HepG2 (cell line): ENCODE measurements around the gene KRT76. TPM values are rescaled to one million over a fixed set of nuclear protein-coding genes. Genes with fewer than 3 reads are reported as not detected.

Source experiments
- ATAC-seq: fragments of 200-7000 bp; cut with Tn5 transposase; 3 replicates; pipeline ENCODE4 v1.9.1; 2020; ENCODE audit warnings: mild to moderate bottlenecking, moderate library complexity
- BruUV-seq: library from RNA; stranded (reverse); fragments of 400-500 nt; replicated peaks from 2 replicates; lab custom pipeline; 2021; lab: Mats Ljungman, UMichigan
- CTCF ChIA-PET: fragments of 300-600 bp; formaldehyde crosslinking; extraction: SDS; loops from one replicate; lab custom pipeline; 2021; ENCODE audit warnings: low total read pairs, inconsistent platforms, low intra/inter-chr PET ratio; lab: Yijun Ruan, JAX
- POLR2A ChIA-PET: fragments of 350-600 bp; sonication (Branson Sonifier 250); formaldehyde crosslinking; loops from one replicate; lab custom pipeline; 2020; ENCODE audit warnings: antibody characterized with exemption, inconsistent platforms; lab: Yijun Ruan, JAX
- DNase-seq: peaks from one replicate; pipeline ENCODE4 v3.0.0-alpha.2; 2015; ENCODE audit warnings: low spot score
- FAIRE-seq: peaks from 3 replicates; lab custom pipeline; 2011; peaks lifted over from hg19 to GRCh38; lab: Jason Lieb, UNC
- H2AFZ ChIP-seq: one replicate; pipeline ENCODE4 v1.6.1; 2011; ENCODE audit warnings: low read length, inconsistent platforms
- H3K27ac ChIP-seq: fragments of 300-600 bp; 3 replicates; pipeline ENCODE4 v1.8.0; 2011; ENCODE audit warnings: mixed run types, mild to moderate bottlenecking, mixed read lengths, low read length, inconsistent platforms; ENCODE audit not compliant: insufficient read depth; ENCODE audit errors: extremely low read length
- H3K27me3 ChIP-seq, 2 experiments: fragments of 200-600 bp in 1 of 2; 2 replicates in 1 of 2; 3 replicates in 1 of 2; pipeline versions ENCODE4 v1.6.0 to v1.8.0; 2011; ENCODE audit warnings: low read length in 2 of 2, mild to moderate bottlenecking in 2 of 2, moderate library complexity in 2 of 2, inconsistent platforms in 1 of 2; ENCODE audit not compliant: insufficient read depth in 2 of 2, control insufficient read depth in 1 of 2
- H3K36me3 ChIP-seq, 2 experiments: fragments of 200-600 bp in 1 of 2; replicated peaks in 1 of 2; 2 replicates in 1 of 2; 3 replicates in 1 of 2; pipeline versions ENCODE4 v1.5.1 to v1.8.0; 2011; ENCODE audit warnings: low read length in 2 of 2, inconsistent platforms in 1 of 2; ENCODE audit not compliant: insufficient read depth in 2 of 2, control insufficient read depth in 1 of 2
- H3K4me1 ChIP-seq: 2 replicates; pipeline ENCODE4 v1.5.1; 2012; ENCODE audit warnings: low read length, inconsistent platforms; ENCODE audit not compliant: insufficient read depth
- H3K4me2 ChIP-seq: 2 replicates; pipeline ENCODE4 v1.6.0; 2011; ENCODE audit warnings: low read depth, low read length, inconsistent platforms
- H3K4me3 ChIP-seq, 3 experiments: fragments of 200-600 bp in 1 of 3; sonication (generic), shearing (Covaris generic) in 1 of 3; replicated peaks in 1 of 3; 2 replicates each; pipeline ENCODE4 v1.5.1; 2011 to 2016; ENCODE audit warnings: low read length in 3 of 3, inconsistent platforms in 2 of 3, low read depth in 2 of 3, mild to moderate bottlenecking in 2 of 3, control low read depth in 1 of 3, mixed read lengths in 1 of 3; ENCODE audit not compliant: insufficient read depth in 1 of 3
- H3K79me2 ChIP-seq: one replicate; pipeline ENCODE4 v1.6.1; 2011; ENCODE audit warnings: low read length, inconsistent platforms; ENCODE audit not compliant: insufficient read depth
- H3K9ac ChIP-seq: 2 replicates; pipeline ENCODE4 v1.6.0; 2011; ENCODE audit warnings: mild to moderate bottlenecking, low read depth, low read length, inconsistent platforms; ENCODE audit not compliant: insufficient read depth
- H3K9me3 ChIP-seq: 2 replicates; pipeline ENCODE4 v1.5.1; 2012; ENCODE audit warnings: mild to moderate bottlenecking, low read length
- H4K20me1 ChIP-seq: 2 replicates; pipeline ENCODE4 v1.6.0; 2011; ENCODE audit warnings: inconsistent platforms, mild to moderate bottlenecking, low read length, moderate library complexity; ENCODE audit not compliant: insufficient read depth
- BCL3 ChIP-seq: sonication (generic); formaldehyde crosslinking; IDR thresholded peaks from 2 replicates; pipeline ENCODE4 v1.5.1; 2020; ENCODE audit warnings: mild to moderate bottlenecking, missing genetic modification reagents, moderate library complexity
- MAFK ChIP-seq, 2 experiments: IDR thresholded peaks in 1 of 2; conservative IDR thresholded peaks in 1 of 2; 2 replicates each; pipeline ENCODE4 v1.6.1; 2011; ENCODE audit warnings: improper control_type of control experiment in 2 of 2, low read length in 2 of 2
- MXD3 ChIP-seq: IDR thresholded peaks from 2 replicates; pipeline ENCODE4 v1.6.1; 2016; ENCODE audit warnings: mild to moderate bottlenecking, missing biosample characterization, missing genetic modification reagents
- NFE2 ChIP-seq: sonication (generic); formaldehyde crosslinking; IDR thresholded peaks from 2 replicates; pipeline ENCODE4 v1.4.0; 2020; ENCODE audit warnings: missing genetic modification reagents
- RBFOX2 ChIP-seq: fragments of 200-400 bp; formaldehyde crosslinking; IDR thresholded peaks from 2 replicates; pipeline ENCODE4 v1.6.1; 2017; ENCODE audit warnings: low read depth, mild to moderate bottlenecking, low read length
- SSRP1 ChIP-seq: IDR thresholded peaks from 2 replicates; pipeline ENCODE4 v1.6.1; 2016; ENCODE audit warnings: control low read depth
- ZBTB10 ChIP-seq: sonication (generic); formaldehyde crosslinking; IDR thresholded peaks from 2 replicates; pipeline ENCODE4 v1.4.0; 2020; ENCODE audit warnings: missing genetic modification reagents, borderline replicate concordance
- ZNF230 ChIP-seq: sonication (generic); formaldehyde crosslinking; IDR thresholded peaks from 2 replicates; pipeline ENCODE4 v1.4.0; 2020; ENCODE audit warnings: mild to moderate bottlenecking, missing genetic modification reagents
- ZNF251 ChIP-seq: sonication (generic); formaldehyde crosslinking; IDR thresholded peaks from 2 replicates; pipeline ENCODE4 v1.9.0; 2021; ENCODE audit warnings: mild to moderate bottlenecking, missing genetic modification reagents
- ZNF329 ChIP-seq: sonication (generic); formaldehyde crosslinking; IDR thresholded peaks from 2 replicates; pipeline ENCODE4 v1.9.0; 2021; ENCODE audit warnings: low read depth, mild to moderate bottlenecking, missing genetic modification reagents
- ZNF546 ChIP-seq: sonication (generic); formaldehyde crosslinking; conservative IDR thresholded peaks from 2 replicates; pipeline ENCODE4 v1.8.1; 2023; ENCODE audit warnings: mild to moderate bottlenecking, missing genetic modification reagents
- ZNF773 ChIP-seq: sonication (generic); formaldehyde crosslinking; IDR thresholded peaks from 2 replicates; pipeline ENCODE4 v1.4.0; 2020; ENCODE audit warnings: missing genetic modification reagents, borderline replicate concordance
- ZNF850 ChIP-seq: sonication (generic); formaldehyde crosslinking; conservative IDR thresholded peaks from 2 replicates; pipeline ENCODE4 v1.9.0; 2021; ENCODE audit warnings: mild to moderate bottlenecking, missing genetic modification reagents
- WGBS: methylation state at CpG from one replicate; pipeline ENCODE4 v1.1.6; 2017; ENCODE audit warnings: low lambda C conversion rate; 5-methylcytosine and 5-hydroxymethylcytosine counted together
- in situ Hi-C: cut with HindIII; loops from 2 replicates; pipeline ENCODE4 v1.10.0; 2017; ENCODE audit warnings: low pct_unique_long_range_greater_than_20kb; ENCODE audit not compliant: extremely low pct_ligation_motif_present
- intact Hi-C: fragments of 100-400 bp; cut with micrococcal nuclease; formaldehyde crosslinking; loops from one replicate; pipeline ENCODE4 v1.10.0; 2022; ENCODE audit not compliant: unreplicated experiment
- polyA plus RNA-seq, 8 experiments: library from polyadenylated mRNA; depleted of rRNA in 3 of 8; stranded (reverse) in 7 of 8; unstranded in 1 of 8; fragments of >200 nt; fragmentation: Illumina TruSeq in 4 of 8; extraction: Trizol in 4 of 8; gene quantifications; 2 replicates each; pipeline versions ENCODE4 v1.2.1 to v1.2.3, GENCODE V29; 2011 to 2016; ENCODE audit warnings: low read depth in 4 of 8, missing spikeins in 1 of 8, mixed read lengths in 1 of 8; ENCODE audit not compliant: insufficient read depth in 1 of 8
- total RNA-seq, 5 experiments: library from RNA; depleted of rRNA; stranded (reverse); fragments of >200 nt; fragmentation: Illumina TruSeq; extraction: Trizol; gene quantifications; 2 replicates each; pipeline ENCODE4 v1.2.3, GENCODE V29; 2016; ENCODE audit warnings: low read depth in 1 of 5

Gene KRT76
- total and polyA plus RNA-seq, 2 of the 13 experiments (the other 11 are each of a cell fraction or from before 2014, with no cell fraction given), result not detected

- no peak for TF ChIP-seq SSRP1
- TF ChIP-seq ZNF850, result no peak
Observed at GRCh38 chr12:52814710-52815155, 37.6 kb upstream of the KRT76 start (continued).

- in situ Hi-C loops, result no loop called here
- no peaks in the 10 kb centered on the region for H4K20me1 ChIP-seq
- no peak within 1 kb of the TSS for H2AFZ ChIP-seq
- intact Hi-C loops, result no loop called here
- ChIA-PET CTCF (no interaction called here), POLR2A (no interaction called here)
- no peaks in the 10 kb centered on the region for H3K79me2 ChIP-seq
- no peak for FAIRE-seq
- no peak for ATAC-seq
- no peak within 1 kb of the TSS for H3K9ac ChIP-seq
- H3K27ac ChIP-seq, result no peak within 1 kb of the TSS
- WGBS, result 0% methylated on average over 3 of the region's 15 CpGs
- H3K36me3 ChIP-seq, result no peaks in the 10 kb centered on the region
- H3K4me3 ChIP-seq, result no peak within 1 kb of the TSS
- DNase-seq, result no peak
- no peaks in the 10 kb centered on the region for H3K9me3 ChIP-seq
- no peak within 1 kb of the TSS for H3K4me2 ChIP-seq
- no TSS peak for BruUV-seq
- no peaks in the 10 kb centered on the region for H3K4me1 ChIP-seq
- H3K27me3 ChIP-seq, result peaks cover 4 to 43% of the 10 kb centered on the region in 2 experiments; a peak in 4 of 5 replicates
- TF ChIP-seq BCL3 (CRISPR knock-in tag) (no peak), NFE2 (no peak), ZNF329 (no peak), ZNF230 (CRISPR knock-in tag) (no peak), ZBTB10 (CRISPR knock-in tag) (no peak), ZNF773 (CRISPR knock-in tag) (no peak), RBFOX2 (no peak), ZNF546 (no peak), MXD3 (CRISPR knock-in tag) (no peak), MAFK (conservative IDR thresholded peaks at IDR 0.05 in 1 of 2, IDR thresholded peaks at IDR 0.05 in 1 of 2; ENCODE audit: low read length in 2 of 2) (no peak), ZNF251 (no peak)
Observed at GRCh38 chr12:52813885-52814709, 37.0 kb upstream of the KRT76 start, which contains the start of gene KRT4. KRT4 (minus strand) TSS chr12:52814116; CDS start chr12:52814058, 58 bp downstream.
